Mesendoderm (in vitro differentiated cells): ENCODE measurements around the gene TUBA4A.

Source experiments
- DNase-seq: peaks from one replicate; pipeline ENCODE4 v3.0.0; 2013
- H2AK5ac ChIP-seq: 2 replicates; pipeline ENCODE4 v1.6.1; 2013; ENCODE audit warnings: low read length, inconsistent platforms
- H2BK120ac ChIP-seq: 2 replicates; pipeline ENCODE4 v1.6.1; 2013; ENCODE audit warnings: low read depth, mild to moderate bottlenecking, low read length, moderate library complexity, mixed read lengths
- H2BK15ac ChIP-seq: replicated peaks from 2 replicates; pipeline ENCODE4 v1.6.1; 2013; ENCODE audit warnings: low read depth, mild to moderate bottlenecking, moderate library complexity
- H2BK5ac ChIP-seq: 2 replicates; pipeline ENCODE4 v1.6.1; 2013; ENCODE audit warnings: low read length, inconsistent platforms
- H3K18ac ChIP-seq: 2 replicates; pipeline ENCODE4 v1.6.1; 2013; ENCODE audit warnings: mild to moderate bottlenecking, low read length, mixed read lengths
- H3K23ac ChIP-seq: one replicate; pipeline ENCODE4 v1.6.1; 2013; ENCODE audit warnings: low read length
- H3K27ac ChIP-seq: 2 replicates; pipeline ENCODE4 v1.5.1; 2013; ENCODE audit warnings: low read depth, mild to moderate bottlenecking, inconsistent platforms, low read length, moderate library complexity
- H3K27me3 ChIP-seq: 2 replicates; pipeline ENCODE4 v1.6.1; 2013; ENCODE audit warnings: low read length, control low read depth, mild to moderate bottlenecking, inconsistent platforms; ENCODE audit not compliant: insufficient read depth, poor library complexity
- H3K36me3 ChIP-seq: 2 replicates; pipeline ENCODE4 v1.6.1; 2013; ENCODE audit warnings: low read length, inconsistent platforms; ENCODE audit not compliant: control insufficient read depth, insufficient read depth
- H3K4ac ChIP-seq: one replicate; pipeline ENCODE4 v1.6.1; 2013; ENCODE audit warnings: low read depth, mild to moderate bottlenecking, low read length, moderate library complexity
- H3K4me1 ChIP-seq: 2 replicates; pipeline ENCODE4 v1.6.1; 2013; ENCODE audit warnings: low read depth, low read length, inconsistent platforms; ENCODE audit not compliant: control insufficient read depth
- H3K4me2 ChIP-seq: 2 replicates; pipeline ENCODE4 v1.6.1; 2013; ENCODE audit warnings: low read length
- H3K4me3 ChIP-seq: 2 replicates; pipeline ENCODE4 v1.5.1; 2013; ENCODE audit warnings: mild to moderate bottlenecking, low read length
- H3K56ac ChIP-seq: one replicate; pipeline ENCODE4 v1.6.1; 2013; ENCODE audit warnings: low read length
- H3K79me1 ChIP-seq: 2 replicates; pipeline ENCODE4 v1.6.1; 2013; ENCODE audit warnings: low read length, inconsistent platforms
- H3K79me2 ChIP-seq: 2 replicates; pipeline ENCODE4 v1.6.1; 2013; ENCODE audit warnings: mild to moderate bottlenecking, low read length; ENCODE audit not compliant: control insufficient read depth, insufficient read depth
- H3K9ac ChIP-seq: 2 replicates; pipeline ENCODE4 v1.6.1; 2013; ENCODE audit warnings: low read length, inconsistent platforms
- H4K5ac ChIP-seq: one replicate; pipeline ENCODE4 v1.6.1; 2013; ENCODE audit warnings: low read length
- H4K8ac ChIP-seq: one replicate; pipeline ENCODE4 v1.6.1; 2013; ENCODE audit warnings: low read depth, mild to moderate bottlenecking, control low read depth, low read length, moderate library complexity
- WGBS: extraction: QIAGEN DNeasy Blood & Tissue Kit; methylation state at CpG from one replicate; pipeline ENCODE4 v1.1.7; 2013; ENCODE audit warnings: low lambda C conversion rate, missing lambda C conversion rate; ENCODE audit not compliant: insufficient coverage; ENCODE audit errors: extremely low coverage; 5-methylcytosine and 5-hydroxymethylcytosine counted together

Gene TUBA4A

DNA sequence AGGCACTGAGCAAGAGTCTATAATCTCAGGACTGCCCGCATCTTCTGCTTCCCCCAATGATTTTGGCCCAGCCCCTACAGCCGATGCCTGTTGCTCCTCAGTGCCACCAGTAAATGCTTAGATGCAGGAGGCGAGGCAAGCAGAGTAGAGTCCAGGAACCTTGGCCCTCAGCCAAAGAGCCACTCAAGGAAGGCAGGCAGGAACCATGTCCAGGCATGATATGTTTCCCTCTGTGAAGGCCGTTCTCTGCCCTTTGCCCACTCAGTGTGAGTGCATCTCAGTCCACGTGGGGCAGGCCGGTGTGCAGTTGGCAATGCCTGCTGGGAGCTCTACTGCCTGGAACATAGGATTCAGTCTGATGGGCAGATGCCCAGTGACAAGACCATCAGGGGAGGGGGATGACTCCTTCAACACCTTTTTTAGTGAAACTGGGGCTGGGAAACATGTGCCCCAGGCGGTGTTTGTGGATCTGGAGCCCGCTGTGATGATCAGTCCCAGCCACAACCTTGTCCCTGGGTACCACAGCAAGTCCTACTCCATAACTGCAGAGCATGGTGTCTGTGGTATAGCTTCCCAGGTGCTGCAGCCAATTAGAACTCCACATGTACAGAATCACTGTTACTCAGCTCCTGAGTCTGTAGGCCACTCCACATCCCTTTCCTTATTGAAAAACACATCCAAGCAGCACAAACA, 15.8 kb upstream of the TUBA4A start:
- H2BK120ac ChIP-seq = no peak overlapping the region
- no peak overlapping the region for H3K23ac ChIP-seq
- H2BK5ac ChIP-seq = no peak overlapping the region
- no peak overlapping the region for H3K56ac ChIP-seq
- no peak overlapping the region for H3K4ac ChIP-seq
- no peak overlapping the region for H2BK15ac ChIP-seq
- no peak for DNase-seq
- no peak overlapping the region for H2AK5ac ChIP-seq
- no CpG with 5 or more reads among the region's 8 CpGs for WGBS
- H4K8ac ChIP-seq = no peak overlapping the region
- no peaks in the 10 kb centered on the region for H3K27me3 ChIP-seq
- no peak overlapping the region for H4K5ac ChIP-seq
- H3K4me2 ChIP-seq = no peak overlapping the region
- H3K9ac ChIP-seq = no peak overlapping the region
- H3K4me3 ChIP-seq = no peak overlapping the region
- H3K4me1 ChIP-seq = peaks cover 2% of the 10 kb centered on the region
- H3K79me2 ChIP-seq = no peaks in the 10 kb centered on the region
- no peak overlapping the region for H3K18ac ChIP-seq
- no peak overlapping the region for H3K27ac ChIP-seq
- H3K36me3 ChIP-seq = no peaks in the 10 kb centered on the region
- H3K79me1 ChIP-seq = no peaks in the 10 kb centered on the region

DNA sequence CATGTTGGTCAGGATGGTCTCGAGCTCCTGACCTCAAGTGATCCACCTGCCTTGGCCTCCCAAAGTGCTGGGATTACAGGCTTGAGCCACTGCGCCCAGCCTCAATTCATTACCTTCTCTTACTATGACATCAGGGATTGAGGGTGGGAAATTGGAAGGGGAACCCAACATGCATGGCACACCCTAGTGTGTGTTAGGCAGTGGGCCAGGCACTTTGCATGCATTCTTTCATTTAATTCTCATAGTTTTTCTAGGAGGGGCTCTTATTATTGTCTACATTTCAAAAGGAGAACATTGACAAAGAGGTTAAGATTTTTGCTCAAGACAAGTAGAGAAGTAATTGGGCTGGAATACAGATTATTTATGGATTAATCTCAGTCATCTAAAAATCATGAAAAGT, 14.6 kb upstream of the TUBA4A start:
- Histone ChIP-seq H2BK15ac (no peak overlapping the region), H2BK120ac (no peak overlapping the region), H3K4me2 (no peak overlapping the region), H3K79me2 (no peaks in the 10 kb centered on the region), H3K23ac (no peak overlapping the region), H3K4me1 (no peaks in the 10 kb centered on the region), H3K27ac (no peak overlapping the region), H4K8ac (no peak overlapping the region), H3K4me3 (no peak overlapping the region), H3K18ac (no peak overlapping the region), H3K79me1 (no peaks in the 10 kb centered on the region), H3K27me3 (no peaks in the 10 kb centered on the region), H2BK5ac (no peak overlapping the region), H4K5ac (no peak overlapping the region), H3K9ac (no peak overlapping the region), H2AK5ac (no peak overlapping the region), H3K36me3 (no peaks in the 10 kb centered on the region), H3K4ac (no peak overlapping the region), H3K56ac (no peak overlapping the region)
- no peak for DNase-seq
- WGBS = no CpG with 5 or more reads among the region's 2 CpGs

DNA sequence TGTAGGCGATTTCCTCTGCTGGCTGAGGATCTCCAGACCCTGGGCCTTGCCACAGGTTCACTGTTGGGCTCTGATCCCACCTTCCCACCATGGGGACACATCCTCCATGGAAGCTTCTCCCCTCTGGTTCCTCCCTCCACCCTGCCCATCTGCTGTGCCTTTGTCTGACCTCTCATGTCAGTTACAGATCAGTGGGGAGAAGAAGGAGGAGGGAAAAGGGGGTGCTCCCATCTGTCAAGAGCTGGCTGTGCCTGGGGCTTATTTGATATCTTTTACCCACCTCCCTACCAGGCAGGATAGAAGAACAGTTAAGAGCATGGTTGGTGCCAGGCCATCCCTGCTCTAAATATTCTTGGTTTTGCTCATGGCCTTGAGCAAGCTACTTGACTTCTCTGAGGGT, 13.2 kb upstream of the TUBA4A start:
- H3K79me2 ChIP-seq = no peaks in the 10 kb centered on the region
- no peak overlapping the region for H2AK5ac ChIP-seq
- H3K4me1 ChIP-seq = no peaks in the 10 kb centered on the region
- H3K4ac ChIP-seq = no peak overlapping the region
- H3K27ac ChIP-seq = no peak overlapping the region
- H2BK120ac ChIP-seq = no peak overlapping the region
- H3K23ac ChIP-seq = peak overlapping the region; percentile 99
- H3K27me3 ChIP-seq = no peaks in the 10 kb centered on the region
- H2BK15ac ChIP-seq = no peak overlapping the region
- H4K8ac ChIP-seq = no peak overlapping the region
- H3K4me3 ChIP-seq = no peak overlapping the region
- no CpG with 5 or more reads among the region's 1 CpG for WGBS
- no peak for DNase-seq
- H4K5ac ChIP-seq = no peak overlapping the region
- H2BK5ac ChIP-seq = no peak overlapping the region
- no peak overlapping the region for H3K56ac ChIP-seq
- H3K9ac ChIP-seq = no peak overlapping the region
- H3K36me3 ChIP-seq = no peaks in the 10 kb centered on the region
- no peaks in the 10 kb centered on the region for H3K79me1 ChIP-seq
- no peak overlapping the region for H3K18ac ChIP-seq
- no peak overlapping the region for H3K4me2 ChIP-seq

DNA sequence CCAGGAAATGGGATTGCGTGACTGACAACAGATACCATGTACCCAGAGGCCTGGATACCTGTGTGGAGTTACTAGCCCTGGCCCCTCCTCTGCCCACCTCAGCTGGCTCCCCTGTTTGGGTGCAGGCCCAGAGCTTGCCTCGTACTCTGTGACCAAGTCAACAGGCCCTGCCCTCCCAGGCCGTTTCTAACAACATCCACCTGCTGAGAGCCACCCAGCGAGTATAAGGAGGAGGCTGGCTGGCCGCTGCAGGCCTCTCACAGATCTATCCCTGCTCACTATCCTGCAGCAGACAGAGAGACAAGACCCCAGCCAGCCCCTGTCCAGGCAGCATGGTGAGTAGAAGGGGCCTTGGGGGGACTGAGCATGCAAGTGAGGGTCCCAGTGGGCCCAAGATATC, 12.5 kb upstream of the TUBA4A start:
- no peaks in the 10 kb centered on the region for H3K27me3 ChIP-seq
- H2AK5ac ChIP-seq = no peak overlapping the region
- no CpG with 5 or more reads among the region's 5 CpGs for WGBS

DNA sequence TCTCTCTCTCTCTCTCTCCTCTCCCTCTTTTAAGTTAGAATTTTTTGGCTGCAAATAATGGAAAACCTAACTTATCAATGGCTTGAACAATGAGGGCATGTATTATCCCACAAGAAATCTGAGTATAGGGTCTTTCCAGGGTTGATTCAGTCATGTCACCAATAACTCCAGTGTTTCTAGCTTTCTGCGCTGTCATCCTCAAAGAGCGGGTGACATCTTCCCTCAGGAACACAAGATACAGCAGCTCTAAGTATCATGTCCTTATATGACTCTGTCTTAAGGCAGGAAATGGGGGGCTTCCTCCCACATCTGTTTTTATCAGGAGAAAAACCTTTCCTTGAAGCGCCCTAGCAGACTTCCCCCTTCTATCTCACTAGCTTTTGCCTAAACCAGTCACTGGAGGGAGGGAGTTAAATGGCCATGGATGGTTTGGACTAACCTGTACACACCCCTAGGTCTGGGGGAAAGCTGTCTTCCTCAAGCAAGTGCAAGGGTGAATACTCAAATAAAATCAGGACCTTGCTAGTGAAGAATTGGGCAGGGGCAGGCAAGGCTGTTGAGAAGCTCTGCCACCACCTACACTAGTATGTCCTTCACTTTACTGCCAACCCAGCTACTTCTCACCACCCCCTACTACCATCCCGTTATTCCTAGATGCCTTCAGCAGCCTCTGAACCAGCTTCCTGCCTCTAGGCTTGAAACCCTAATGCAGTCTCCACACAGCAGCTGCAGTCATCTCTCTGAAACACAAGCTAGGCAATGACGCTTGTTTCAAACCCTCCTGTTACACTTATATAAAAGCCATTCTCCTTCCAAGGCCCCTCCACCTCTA, 7.5 kb upstream of the TUBA4A start:
- Histone ChIP-seq H3K27ac (no peak overlapping the region), H3K36me3 (no peaks in the 10 kb centered on the region), H3K79me2 (no peaks in the 10 kb centered on the region), H3K27me3 (peaks cover under 1% of the 10 kb centered on the region), H3K79me1 (no peaks in the 10 kb centered on the region), H2BK120ac (no peak overlapping the region), H3K4ac (no peak overlapping the region), H2BK5ac (no peak overlapping the region), H3K4me2 (no peak overlapping the region), H3K9ac (no peak overlapping the region), H2BK15ac (no peak overlapping the region), H3K4me3 (no peak overlapping the region), H3K23ac (no peak overlapping the region), H3K56ac (no peak overlapping the region), H3K18ac (no peak overlapping the region), H2AK5ac (no peak overlapping the region), H4K8ac (no peak overlapping the region), H3K4me1 (no peaks in the 10 kb centered on the region), H4K5ac (no peak overlapping the region)
- DNase-seq = no peak
- WGBS = no CpG with 5 or more reads among the region's 5 CpGs

More for the DNA sequence above, 12.5 kb upstream of the TUBA4A start:
- H2BK120ac ChIP-seq = no peak overlapping the region
- no peak overlapping the region for H4K8ac ChIP-seq
- no peak for DNase-seq
- H3K79me1 ChIP-seq = no peaks in the 10 kb centered on the region
- H3K36me3 ChIP-seq = no peaks in the 10 kb centered on the region
- H3K9ac ChIP-seq = no peak overlapping the region
- H3K27ac ChIP-seq = no peak overlapping the region
- no peak overlapping the region for H3K18ac ChIP-seq
- no peak overlapping the region for H3K4ac ChIP-seq
- no peak overlapping the region for H2BK15ac ChIP-seq
- H3K4me3 ChIP-seq = no peak overlapping the region
- H3K79me2 ChIP-seq = no peaks in the 10 kb centered on the region
- H4K5ac ChIP-seq = no peak overlapping the region
- no peaks in the 10 kb centered on the region for H3K4me1 ChIP-seq
- no peak overlapping the region for H2BK5ac ChIP-seq
- no peak overlapping the region for H3K4me2 ChIP-seq
- H3K23ac ChIP-seq = no peak overlapping the region
- no peak overlapping the region for H3K56ac ChIP-seq
